Ascending aorta (tissue), 2 donors: Measurements from ENCODE around the gene F2RL2. TPM values are rescaled to one million over a fixed set of nuclear protein-coding genes. Genes with fewer than 3 reads are reported as not detected.

ENCODE experiments used
- DNase-seq, 2 donors: peaks; one replicate each; pipeline ENCODE4 v3.0.0-alpha.2; 2019; ENCODE audit warnings: low spot score in 2 of 2
- H3K27ac ChIP-seq, 2 donors: fragments of 200-600 bp; sonication (generic); one replicate each; pipeline ENCODE4 v1.5.1; 2016 to 2017; ENCODE audit warnings: mild to moderate bottlenecking in 1 of 2
- H3K27me3 ChIP-seq: fragments of 200-600 bp; sonication (generic); one replicate; pipeline ENCODE4 v1.5.1; 2017
- H3K36me3 ChIP-seq, 2 donors: fragments of 200-600 bp; sonication (generic); one replicate each; pipeline ENCODE4 v1.5.1; 2016
- H3K4me1 ChIP-seq, 2 donors: fragments of 200-600 bp; sonication (generic); one replicate each; pipeline ENCODE4 v1.5.1; 2016 to 2017; ENCODE audit warnings: mild to moderate bottlenecking in 1 of 2
- H3K4me3 ChIP-seq, 2 donors: fragments of 200-600 bp; sonication (generic); one replicate each; pipeline ENCODE4 v1.5.1; 2016 to 2017; ENCODE audit warnings: mild to moderate bottlenecking in 1 of 2
- H3K9me3 ChIP-seq, 2 donors: fragments of 200-600 bp; sonication (generic); one replicate each; pipeline ENCODE4 v1.5.1; 2016
- intact Hi-C: fragments of 100-400 bp; cut with DNase I; formaldehyde crosslinking; loops from one replicate; pipeline ENCODE4 v1.15.1; 2023
- total RNA-seq: library from RNA; depleted of rRNA; stranded (reverse); fragments of >200 nt; gene quantifications from one replicate; pipeline ENCODE4 v1.1.0, GENCODE V29; 2016
- TF ChIP-seq, protein P1 (sequence below), 3 experiments: fragments of 200-600 bp in 2 of 3; fragments of 450-650 bp in 1 of 3; sonication (generic) in 2 of 3; IDR thresholded peaks; one replicate each; pipeline ENCODE4 v1.5.1; 2016 to 2019; ENCODE audit warnings: antibody characterized with exemption in 3 of 3, mild to moderate bottlenecking in 1 of 3, moderate library complexity in 1 of 3

The F2RL2 gene
- total RNA-seq, 1 donor from 2014 or later, result not detected

- intact Hi-C loops, result no loop called here
- TF ChIP-seq, protein P1, sequence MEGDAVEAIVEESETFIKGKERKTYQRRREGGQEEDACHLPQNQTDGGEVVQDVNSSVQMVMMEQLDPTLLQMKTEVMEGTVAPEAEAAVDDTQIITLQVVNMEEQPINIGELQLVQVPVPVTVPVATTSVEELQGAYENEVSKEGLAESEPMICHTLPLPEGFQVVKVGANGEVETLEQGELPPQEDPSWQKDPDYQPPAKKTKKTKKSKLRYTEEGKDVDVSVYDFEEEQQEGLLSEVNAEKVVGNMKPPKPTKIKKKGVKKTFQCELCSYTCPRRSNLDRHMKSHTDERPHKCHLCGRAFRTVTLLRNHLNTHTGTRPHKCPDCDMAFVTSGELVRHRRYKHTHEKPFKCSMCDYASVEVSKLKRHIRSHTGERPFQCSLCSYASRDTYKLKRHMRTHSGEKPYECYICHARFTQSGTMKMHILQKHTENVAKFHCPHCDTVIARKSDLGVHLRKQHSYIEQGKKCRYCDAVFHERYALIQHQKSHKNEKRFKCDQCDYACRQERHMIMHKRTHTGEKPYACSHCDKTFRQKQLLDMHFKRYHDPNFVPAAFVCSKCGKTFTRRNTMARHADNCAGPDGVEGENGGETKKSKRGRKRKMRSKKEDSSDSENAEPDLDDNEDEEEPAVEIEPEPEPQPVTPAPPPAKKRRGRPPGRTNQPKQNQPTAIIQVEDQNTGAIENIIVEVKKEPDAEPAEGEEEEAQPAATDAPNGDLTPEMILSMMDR (IDR thresholded peaks at IDR 0.05), result no peak
- Histone ChIP-seq H3K27ac (no peak overlapping the region), H3K4me1 (no peaks in the 10 kb centered on the region), H3K36me3 (no peaks in the 10 kb centered on the region), H3K4me3 (no peak overlapping the region), H3K9me3 (no peaks in the 10 kb centered on the region), H3K27me3 (no peaks in the 10 kb centered on the region)
- DNase-seq, result no peak
Measured at GRCh38 chr5:76594107-76594506, 29.1 kb downstream of the F2RL2 start.

DNA sequence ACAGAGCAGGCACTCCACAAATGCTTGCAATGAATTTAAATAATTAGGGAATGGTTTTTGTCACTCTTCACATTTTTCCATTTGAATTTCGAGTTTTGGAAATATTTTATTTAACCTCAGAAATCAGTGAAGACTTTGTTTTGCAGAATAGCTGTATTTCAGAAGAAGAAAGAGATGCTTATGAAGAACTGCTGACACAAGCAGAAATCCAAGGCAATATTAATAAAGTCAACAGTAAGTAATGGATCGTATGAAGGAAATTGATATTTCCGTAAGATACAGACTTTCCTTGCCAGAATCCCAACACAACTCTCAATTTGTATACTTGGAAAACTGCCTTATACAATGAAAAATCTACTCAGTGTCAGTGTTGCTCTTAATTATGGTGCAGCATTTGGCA, 30.5 kb downstream of the F2RL2 start:
- Histone ChIP-seq H3K27ac (no peak overlapping the region), H3K36me3 (no peaks in the 10 kb centered on the region), H3K4me3 (no peak overlapping the region), H3K9me3 (no peaks in the 10 kb centered on the region), H3K4me1 (no peaks in the 10 kb centered on the region), H3K27me3 (no peaks in the 10 kb centered on the region)
- intact Hi-C loops, result no loop called here
- TF ChIP-seq, protein P1 (IDR thresholded peaks at IDR 0.05), result no peak
- no peak for DNase-seq

DNA sequence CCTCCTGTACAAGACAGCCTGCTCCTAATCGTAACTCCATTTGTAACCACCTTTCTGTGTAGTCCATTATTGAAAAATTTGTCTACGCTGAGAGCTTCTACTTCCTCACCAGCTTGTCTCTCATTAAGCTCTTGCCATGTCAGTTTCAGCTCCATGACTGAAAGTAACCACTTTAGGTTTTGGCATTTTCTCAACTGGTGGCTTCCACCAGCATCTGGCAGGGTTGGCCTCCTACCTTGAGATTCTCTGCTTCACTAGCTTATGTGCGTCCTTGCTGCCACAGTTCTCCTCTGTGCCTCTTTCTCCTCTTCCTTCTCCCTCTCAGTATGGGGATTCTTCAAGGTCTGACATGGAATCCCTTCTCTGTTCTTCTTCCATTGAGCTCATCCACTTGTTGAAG, 31.8 kb downstream of the F2RL2 start:
- intact Hi-C loops, result no loop called here
- Histone ChIP-seq H3K27me3 (no peaks in the 10 kb centered on the region), H3K36me3 (no peaks in the 10 kb centered on the region), H3K27ac (no peak overlapping the region), H3K9me3 (no peaks in the 10 kb centered on the region), H3K4me3 (no peak overlapping the region), H3K4me1 (no peaks in the 10 kb centered on the region)
- no peak for DNase-seq
- TF ChIP-seq, protein P1 (IDR thresholded peaks at IDR 0.05), result no peak

DNA sequence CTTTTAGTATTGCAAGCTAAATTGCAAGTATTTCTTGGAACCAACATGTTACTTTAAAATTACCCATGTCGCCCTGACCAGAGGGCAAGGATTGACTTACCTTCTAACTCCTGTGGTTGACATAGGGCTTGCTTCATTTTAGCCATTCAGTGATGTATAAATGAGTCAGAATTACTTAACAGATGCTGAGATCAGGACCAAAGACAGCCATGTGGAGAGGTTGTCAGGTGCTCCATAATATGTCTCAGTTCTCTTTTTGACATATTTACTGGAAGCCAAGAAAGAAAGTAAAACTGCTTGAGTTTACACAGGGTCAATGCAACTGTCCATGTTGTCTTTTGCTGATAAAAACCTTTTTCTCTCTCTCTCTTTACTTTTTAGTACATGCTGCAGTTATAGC, 33.2 kb downstream of the F2RL2 start:
- Histone ChIP-seq H3K27me3 (no peaks in the 10 kb centered on the region), H3K36me3 (no peaks in the 10 kb centered on the region), H3K4me1 (no peaks in the 10 kb centered on the region), H3K27ac (no peak overlapping the region), H3K4me3 (no peak overlapping the region), H3K9me3 (no peaks in the 10 kb centered on the region)
- intact Hi-C loops, result no loop called here
- no peak for DNase-seq
- TF ChIP-seq, protein P1 (IDR thresholded peaks at IDR 0.05), result no peak

- no peak overlapping the region for H3K27ac ChIP-seq
- DNase-seq, result no peak
- H3K4me1 ChIP-seq, result no peaks in the 10 kb centered on the region
- TF ChIP-seq, protein P1 (IDR thresholded peaks at IDR 0.05), result no peak
- no peaks in the 10 kb centered on the region for H3K9me3 ChIP-seq
- intact Hi-C loops, result no loop called here
- H3K4me3 ChIP-seq, result no peak overlapping the region
- H3K27me3 ChIP-seq, result no peaks in the 10 kb centered on the region
- no peaks in the 10 kb centered on the region for H3K36me3 ChIP-seq
Measured at GRCh38 chr5:76586531-76586930, 36.7 kb downstream of the F2RL2 start.

DNA sequence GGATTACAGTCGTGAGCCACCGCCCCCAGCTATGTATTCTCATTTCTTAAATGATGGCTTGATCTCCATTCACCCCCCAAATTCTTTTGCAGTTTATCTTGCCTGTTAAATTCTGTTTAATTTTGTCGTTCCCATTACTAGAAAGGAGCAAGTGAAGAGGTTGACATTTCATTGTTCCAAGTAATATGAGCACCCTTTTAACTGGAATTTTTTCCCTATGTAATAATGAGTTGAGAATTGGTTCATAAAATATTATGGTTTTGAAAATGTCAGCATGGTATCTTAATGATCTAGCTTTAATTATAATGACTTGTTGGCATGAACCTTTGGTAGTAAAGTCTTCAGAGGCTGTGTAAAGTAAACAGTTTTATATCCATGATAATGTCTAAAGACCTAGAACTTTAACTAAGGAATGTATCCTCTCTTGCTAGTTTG, 37.4 kb downstream of the F2RL2 start:
- Histone ChIP-seq H3K4me1 (no peaks in the 10 kb centered on the region), H3K4me3 (no peak overlapping the region), H3K36me3 (no peaks in the 10 kb centered on the region), H3K27me3 (no peaks in the 10 kb centered on the region), H3K27ac (no peak overlapping the region), H3K9me3 (no peaks in the 10 kb centered on the region)
- intact Hi-C loops, result no loop called here
- no peak for DNase-seq
- TF ChIP-seq, protein P1 (IDR thresholded peaks at IDR 0.05), result no peak
